Choroid plexus epithelial cell (primary cell): ENCODE data around the gene MMP3.

Experiments used
- DNase-seq: peaks from one replicate; pipeline ENCODE4 v3.0.0-alpha.2; 2010; ENCODE audit warnings: low read depth
- H3K4me3 ChIP-seq: 2 replicates; pipeline ENCODE4 v1.5.1; 2011; ENCODE audit warnings: low read depth, mild to moderate bottlenecking, control low read depth, low read length, moderate library complexity
- TF ChIP-seq, protein P1 (sequence below): conservative IDR thresholded peaks from 2 replicates; pipeline ENCODE4 v1.5.1; 2011; ENCODE audit warnings: low read depth, mild to moderate bottlenecking, control low read depth, inconsistent platforms, low read length, moderate library complexity

MMP3 gene

DNA sequence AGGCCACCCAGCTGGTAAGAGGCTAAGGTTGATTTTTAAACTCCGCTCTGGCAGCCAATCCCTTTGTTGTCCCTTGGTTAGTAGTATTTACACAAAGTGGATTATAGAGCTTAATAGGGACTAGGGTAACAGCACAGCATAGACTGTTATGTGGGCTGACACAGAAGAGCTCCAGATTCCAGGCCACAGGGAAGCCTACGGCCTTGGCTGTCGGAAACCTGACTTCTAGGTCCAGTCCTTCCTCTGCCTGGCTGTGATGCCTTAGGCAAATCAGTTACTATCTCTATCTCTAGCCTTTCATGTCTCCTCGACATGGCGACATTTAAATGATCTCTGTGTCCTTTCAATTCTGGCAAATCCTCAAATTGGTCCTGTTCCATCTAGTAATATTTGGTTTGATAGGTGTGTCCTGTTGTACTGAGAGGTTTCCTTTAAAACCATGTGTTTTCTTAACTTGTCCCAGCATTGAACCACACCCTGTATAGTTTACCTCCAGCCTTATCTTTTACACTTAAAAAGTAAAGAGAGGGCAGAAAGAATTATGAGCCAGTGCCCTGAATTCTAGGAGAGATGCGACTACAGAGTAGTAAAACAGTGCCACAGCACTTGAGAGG, 49.6 kb downstream of the MMP3 start:
- TF ChIP-seq, protein P1, sequence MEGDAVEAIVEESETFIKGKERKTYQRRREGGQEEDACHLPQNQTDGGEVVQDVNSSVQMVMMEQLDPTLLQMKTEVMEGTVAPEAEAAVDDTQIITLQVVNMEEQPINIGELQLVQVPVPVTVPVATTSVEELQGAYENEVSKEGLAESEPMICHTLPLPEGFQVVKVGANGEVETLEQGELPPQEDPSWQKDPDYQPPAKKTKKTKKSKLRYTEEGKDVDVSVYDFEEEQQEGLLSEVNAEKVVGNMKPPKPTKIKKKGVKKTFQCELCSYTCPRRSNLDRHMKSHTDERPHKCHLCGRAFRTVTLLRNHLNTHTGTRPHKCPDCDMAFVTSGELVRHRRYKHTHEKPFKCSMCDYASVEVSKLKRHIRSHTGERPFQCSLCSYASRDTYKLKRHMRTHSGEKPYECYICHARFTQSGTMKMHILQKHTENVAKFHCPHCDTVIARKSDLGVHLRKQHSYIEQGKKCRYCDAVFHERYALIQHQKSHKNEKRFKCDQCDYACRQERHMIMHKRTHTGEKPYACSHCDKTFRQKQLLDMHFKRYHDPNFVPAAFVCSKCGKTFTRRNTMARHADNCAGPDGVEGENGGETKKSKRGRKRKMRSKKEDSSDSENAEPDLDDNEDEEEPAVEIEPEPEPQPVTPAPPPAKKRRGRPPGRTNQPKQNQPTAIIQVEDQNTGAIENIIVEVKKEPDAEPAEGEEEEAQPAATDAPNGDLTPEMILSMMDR = no peak
- DNase-seq = no peak
- no peak overlapping the region for H3K4me3 ChIP-seq

DNA sequence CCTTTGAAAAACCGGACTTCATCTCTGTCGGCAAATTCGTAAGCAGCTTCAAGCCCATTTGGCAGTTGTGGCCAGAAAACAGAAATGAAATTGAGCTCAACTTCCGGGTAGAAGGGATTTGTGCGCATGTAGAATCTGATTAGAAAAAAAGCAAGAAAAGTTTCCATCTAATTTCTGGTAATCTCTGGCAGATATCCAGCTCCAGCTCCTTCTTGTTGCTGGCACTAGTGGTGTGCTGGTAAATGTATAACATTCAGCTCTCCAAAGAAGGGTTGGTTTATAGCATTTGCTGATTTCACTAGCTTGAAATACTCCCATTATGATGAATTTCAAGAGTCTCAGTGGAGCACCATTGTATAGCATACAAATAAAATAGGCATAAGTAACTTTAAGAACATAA, 50.8 kb downstream of the MMP3 start:
- DNase-seq = no peak
- H3K4me3 ChIP-seq = no peak overlapping the region
- TF ChIP-seq, protein P1 = no peak

DNA sequence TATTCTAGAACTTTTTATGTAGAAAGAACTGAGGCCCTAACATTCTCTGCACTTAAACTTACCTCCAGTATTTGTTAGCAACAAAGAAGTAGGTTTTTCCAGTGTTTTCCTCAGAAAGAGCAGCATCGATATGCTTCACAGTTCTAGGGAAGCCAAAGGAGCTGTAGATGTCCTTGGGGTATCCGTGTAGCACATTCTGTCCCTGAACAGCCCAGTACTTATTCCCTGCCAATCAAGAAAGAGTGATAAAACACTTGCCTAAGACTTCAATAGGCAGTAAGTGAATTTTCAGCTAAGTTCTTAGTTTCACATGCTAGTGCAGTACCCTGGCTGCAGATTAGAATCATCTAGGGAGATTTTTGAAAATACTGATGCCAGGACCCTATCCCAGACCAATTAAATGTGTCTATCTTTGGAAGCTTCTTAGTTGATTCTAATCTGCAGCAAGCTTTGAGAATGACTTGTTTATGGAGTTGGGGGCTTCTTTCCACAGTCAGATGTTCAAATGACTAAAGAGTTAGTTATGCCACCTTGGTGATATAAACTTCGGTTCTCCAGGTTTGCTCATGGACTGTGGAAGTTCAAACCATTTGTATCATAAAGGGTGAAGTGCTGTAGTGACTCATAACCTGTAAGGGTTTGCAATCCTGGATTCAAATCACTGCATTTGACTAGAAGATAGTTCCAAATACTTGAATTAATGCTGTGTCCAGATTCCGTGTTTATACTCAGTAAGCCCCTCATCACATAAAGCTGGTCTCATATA, 52.0 kb downstream of the MMP3 start:
- TF ChIP-seq, protein P1 = no peak
- no peak overlapping the region for H3K4me3 ChIP-seq
- DNase-seq = no peak

- DNase-seq = no peak
- TF ChIP-seq, protein P1 = no peak
Observed at GRCh38 chr11:102788334-102788995, 54.9 kb downstream of the MMP3 start.

More at GRCh38 chr11:102788334-102788995, 54.9 kb downstream of the MMP3 start:
- no peak overlapping the region for H3K4me3 ChIP-seq
